Keratinocyte (primary cell): ENCODE measurements around the gene RAB23. TPM values are rescaled to one million over a fixed set of nuclear protein-coding genes. Genes with fewer than 3 reads are reported as not detected.

Experiments
- DNase-seq: peaks from one replicate; pipeline ENCODE4 v3.0.0-alpha.2; 2011; ENCODE audit warnings: low read depth, missing footprints, low spot score
- FAIRE-seq: peaks from 2 replicates; lab custom pipeline; 2011; peaks lifted over from hg19 to GRCh38; lab: Jason Lieb, UNC
- H2AFZ ChIP-seq: 2 replicates; pipeline ENCODE4 v1.6.0; 2012; ENCODE audit warnings: low read length, control low read depth, inconsistent platforms; ENCODE audit not compliant: control insufficient read depth
- H3K27ac ChIP-seq: 2 replicates; pipeline ENCODE4 v1.5.1; 2011; ENCODE audit warnings: low read length; ENCODE audit not compliant: control insufficient read depth, insufficient read depth
- H3K27me3 ChIP-seq: 3 replicates; pipeline ENCODE4 v1.6.0; 2011; ENCODE audit warnings: low read length; ENCODE audit not compliant: control insufficient read depth, insufficient read depth; ENCODE audit errors: extremely low read depth
- H3K36me3 ChIP-seq, 2 experiments: 2 replicates in 1 of 2; 3 replicates in 1 of 2; pipeline ENCODE4 v1.5.1; 2011; ENCODE audit warnings: low read length in 2 of 2, mild to moderate bottlenecking in 1 of 2; ENCODE audit not compliant: control insufficient read depth in 2 of 2, insufficient read depth in 2 of 2; ENCODE audit errors: extremely low read depth in 1 of 2
- H3K4me1 ChIP-seq: 3 replicates; pipeline ENCODE4 v1.5.1; 2011; ENCODE audit warnings: low read length; ENCODE audit not compliant: control insufficient read depth, insufficient read depth; ENCODE audit errors: extremely low read depth
- H3K4me2 ChIP-seq: 3 replicates; pipeline ENCODE4 v1.6.0; 2011; ENCODE audit warnings: low read depth, low read length; ENCODE audit not compliant: control insufficient read depth, insufficient read depth; ENCODE audit errors: extremely low read depth
- H3K4me3 ChIP-seq, 3 experiments: fragments of 200-600 bp in 1 of 3; sonication (generic) in 1 of 3; 2 replicates in 2 of 3; 3 replicates in 1 of 3; pipeline ENCODE4 v1.5.1; 2011 to 2016; ENCODE audit warnings: low read length in 3 of 3, mild to moderate bottlenecking in 3 of 3, control low read depth in 2 of 3, inconsistent platforms in 1 of 3, low read depth in 1 of 3, mixed read lengths in 1 of 3, mixed run types in 1 of 3, moderate library complexity in 1 of 3; ENCODE audit not compliant: control insufficient read depth in 2 of 3, insufficient read depth in 2 of 3; ENCODE audit errors: extremely low read depth in 1 of 3
- H3K79me2 ChIP-seq: 2 replicates; pipeline ENCODE4 v1.6.0; 2012; ENCODE audit warnings: low read length; ENCODE audit not compliant: control insufficient read depth, insufficient read depth
- H3K9ac ChIP-seq: 3 replicates; pipeline ENCODE4 v1.6.0; 2011; ENCODE audit warnings: low read length; ENCODE audit not compliant: control insufficient read depth, insufficient read depth; ENCODE audit errors: extremely low read depth
- H3K9me1 ChIP-seq: 3 replicates; pipeline ENCODE4 v1.6.0; 2011; ENCODE audit warnings: low read length; ENCODE audit not compliant: control insufficient read depth, insufficient read depth; ENCODE audit errors: extremely low read depth
- H3K9me3 ChIP-seq: 2 replicates; pipeline ENCODE4 v1.5.1; 2012; ENCODE audit warnings: low read depth, low read length; ENCODE audit not compliant: control insufficient read depth
- H4K20me1 ChIP-seq: 3 replicates; pipeline ENCODE4 v1.6.0; 2011; ENCODE audit warnings: low read length; ENCODE audit not compliant: control insufficient read depth, insufficient read depth; ENCODE audit errors: extremely low read depth
- EZH2 ChIP-seq: IDR thresholded peaks from one replicate; pipeline ENCODE4 v1.6.1; 2012; ENCODE audit warnings: inconsistent platforms, mild to moderate bottlenecking, low read length, moderate library complexity
- dilution Hi-C: fragments of 300-500 bp; cut with MboI; formaldehyde crosslinking; loops from one replicate; pipeline ENCODE4 v1.7.0; 2020; ENCODE audit warnings: low sequenced_read_pairs; ENCODE audit not compliant: extremely low pct_ligation_motif_present
- polyA plus RNA-seq, 5 experiments: library from polyadenylated mRNA; depleted of rRNA in 3 of 5; stranded (reverse) in 3 of 5; stranded (forward) in 1 of 5; unstranded in 1 of 5; fragments of >200 nt; gene quantifications; 1 replicate in 1 of 5; 2 replicates in 3 of 5; 3 replicates in 1 of 5; pipeline versions ENCODE4 v1.2.1 to v1.2.3, GENCODE V29; 2011 to 2012; ENCODE audit warnings: missing spikeins in 2 of 5, low read depth in 1 of 5, low replicate concordance in 1 of 5
- TF ChIP-seq, protein P1 (sequence below), 3 experiments: IDR thresholded peaks in 1 of 3; conservative IDR thresholded peaks in 1 of 3; optimal IDR thresholded peaks in 1 of 3; 2 replicates in 2 of 3; 3 replicates in 1 of 3; pipeline versions ENCODE3 to v1.5.1; 2011; ENCODE audit warnings: low read length in 3 of 3, mild to moderate bottlenecking in 3 of 3, moderate library complexity in 2 of 3, control low read depth in 1 of 3, inconsistent platforms in 1 of 3; ENCODE audit not compliant: insufficient read depth in 2 of 3; ENCODE audit errors: extremely low read depth in 1 of 3

RAB23 gene
- polyA plus RNA-seq, 1 donor (not counting 4 experiments of a cell fraction or from before 2014, with no cell fraction given) = 14.6 TPM

DNA sequence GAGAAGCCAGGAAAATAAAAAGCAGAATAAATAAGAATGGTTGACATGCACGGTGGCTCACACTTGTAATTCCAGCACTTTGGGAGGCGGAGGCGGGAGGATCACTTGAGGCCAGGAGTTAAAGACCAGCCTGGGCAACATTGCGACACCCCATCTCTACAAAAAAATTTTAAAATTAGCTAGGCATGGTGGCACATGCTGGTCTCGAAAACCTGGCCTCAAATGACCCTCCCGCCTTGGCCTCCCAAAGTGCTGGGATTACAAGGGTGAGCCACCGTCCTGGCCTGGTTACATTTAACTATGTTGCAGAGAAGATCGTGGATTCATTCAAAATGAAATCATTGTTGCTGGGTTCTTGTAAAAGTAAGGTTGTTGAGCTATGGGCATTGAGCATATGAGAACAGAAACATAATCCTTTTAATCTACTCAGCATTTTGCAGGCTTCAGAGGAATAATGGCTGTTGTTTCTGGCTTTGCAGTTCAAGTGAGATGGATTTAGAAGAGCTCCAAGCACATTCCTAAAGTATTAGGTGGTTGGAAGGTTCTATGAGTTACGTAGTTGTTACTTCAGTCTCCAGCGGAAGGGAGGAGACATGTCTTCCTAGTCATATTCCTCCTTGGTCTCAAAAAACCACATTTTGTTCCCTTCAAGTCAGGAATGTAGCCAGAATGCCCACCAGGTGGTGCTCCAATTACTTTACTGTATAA lies 45.6 kb upstream of the RAB23 start:
- DNase-seq (peak; percentile 68), FAIRE-seq (peak; percentile 93)
- no peaks in the 10 kb centered on the region for H3K27me3 ChIP-seq
- no peak for TF ChIP-seq EZH2
- TF ChIP-seq, protein P1, sequence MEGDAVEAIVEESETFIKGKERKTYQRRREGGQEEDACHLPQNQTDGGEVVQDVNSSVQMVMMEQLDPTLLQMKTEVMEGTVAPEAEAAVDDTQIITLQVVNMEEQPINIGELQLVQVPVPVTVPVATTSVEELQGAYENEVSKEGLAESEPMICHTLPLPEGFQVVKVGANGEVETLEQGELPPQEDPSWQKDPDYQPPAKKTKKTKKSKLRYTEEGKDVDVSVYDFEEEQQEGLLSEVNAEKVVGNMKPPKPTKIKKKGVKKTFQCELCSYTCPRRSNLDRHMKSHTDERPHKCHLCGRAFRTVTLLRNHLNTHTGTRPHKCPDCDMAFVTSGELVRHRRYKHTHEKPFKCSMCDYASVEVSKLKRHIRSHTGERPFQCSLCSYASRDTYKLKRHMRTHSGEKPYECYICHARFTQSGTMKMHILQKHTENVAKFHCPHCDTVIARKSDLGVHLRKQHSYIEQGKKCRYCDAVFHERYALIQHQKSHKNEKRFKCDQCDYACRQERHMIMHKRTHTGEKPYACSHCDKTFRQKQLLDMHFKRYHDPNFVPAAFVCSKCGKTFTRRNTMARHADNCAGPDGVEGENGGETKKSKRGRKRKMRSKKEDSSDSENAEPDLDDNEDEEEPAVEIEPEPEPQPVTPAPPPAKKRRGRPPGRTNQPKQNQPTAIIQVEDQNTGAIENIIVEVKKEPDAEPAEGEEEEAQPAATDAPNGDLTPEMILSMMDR (optimal IDR thresholded peaks at IDR 0.05 in 1 of 3, IDR thresholded peaks at IDR 0.05 in 1 of 3, conservative IDR thresholded peaks at IDR 0.05 in 1 of 3; ENCODE audit: extremely low read depth in 1 of 3, insufficient read depth in 2 of 3, low read length in 3 of 3) = peak; percentile 27 to 71 (median 45)
- no peak overlapping the region for H3K4me3 ChIP-seq
- peak overlapping the region; percentile 44 for H3K27ac ChIP-seq
- no peaks in the 10 kb centered on the region for H4K20me1 ChIP-seq
- no peaks in the 10 kb centered on the region for H3K9me1 ChIP-seq
- dilution Hi-C loops = no loop called here
- no peaks in the 10 kb centered on the region for H3K36me3 ChIP-seq
- H3K9me3 ChIP-seq = no peaks in the 10 kb centered on the region
- peak overlapping the region; percentile 38 for H3K4me2 ChIP-seq
- peaks cover 22% of the 10 kb centered on the region for H3K4me1 ChIP-seq
- no peaks in the 10 kb centered on the region for H3K79me2 ChIP-seq
- no peak overlapping the region for H3K9ac ChIP-seq
- peak overlapping the region; percentile 47 for H2AFZ ChIP-seq

DNA sequence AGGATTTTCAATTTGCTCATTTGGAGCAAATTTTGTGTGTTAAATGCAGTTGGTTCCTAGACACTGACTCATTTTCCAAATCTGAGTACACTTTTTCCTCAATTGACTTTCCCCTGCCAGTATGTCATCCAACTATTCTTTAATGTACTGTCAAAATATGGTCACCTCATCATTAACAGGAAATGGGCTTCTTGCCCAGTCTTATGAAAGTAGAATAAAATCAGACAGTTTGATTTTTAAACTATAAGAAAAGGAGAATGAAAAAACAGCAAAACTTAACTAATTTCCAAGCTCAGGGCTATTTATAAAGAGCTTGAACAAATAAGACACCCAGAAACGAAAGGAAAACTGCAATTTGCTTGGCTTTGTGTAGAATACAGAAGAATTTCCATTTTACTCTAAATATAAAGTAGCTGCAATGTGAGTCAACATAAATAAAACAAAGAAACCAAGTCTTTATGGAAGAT lies 43.7 kb upstream of the RAB23 start:
- FAIRE-seq (no peak), DNase-seq (no peak)
- Histone ChIP-seq H3K9me1 (no peaks in the 10 kb centered on the region), H3K4me2 (no peak overlapping the region), H3K79me2 (no peaks in the 10 kb centered on the region), H3K36me3 (no peaks in the 10 kb centered on the region), H3K4me1 (peaks cover 23% of the 10 kb centered on the region), H2AFZ (no peak overlapping the region), H3K9me3 (no peaks in the 10 kb centered on the region), H3K27me3 (no peaks in the 10 kb centered on the region), H4K20me1 (no peaks in the 10 kb centered on the region), H3K4me3 (no peak overlapping the region), H3K9ac (no peak overlapping the region), H3K27ac (no peak overlapping the region)
- TF ChIP-seq, protein P1 (optimal IDR thresholded peaks at IDR 0.05 in 1 of 3, IDR thresholded peaks at IDR 0.05 in 1 of 3, conservative IDR thresholded peaks at IDR 0.05 in 1 of 3; ENCODE audit: extremely low read depth in 1 of 3, insufficient read depth in 2 of 3, low read length in 3 of 3) = no peak
- no peak for TF ChIP-seq EZH2
- dilution Hi-C loops = no loop called here
